HFF-Myc (cell line): ENCODE results near the gene BAG3.
"Not testable (repeated sequence)": the region's sequence is repeated elsewhere in the genome, so short reads cannot be mapped to it uniquely, and the experiment has no call there.

Experiments used
- DNase-seq: peaks from one replicate; pipeline ENCODE4 v3.0.0-alpha.2; 2011; ENCODE audit warnings: low read depth; ENCODE audit errors: extremely low read depth
- H3K4me3 ChIP-seq: replicated peaks from 2 replicates; pipeline ENCODE4 v1.5.1; 2011; ENCODE audit warnings: low read depth, mild to moderate bottlenecking, control low read depth, low read length
- CTCF ChIP-seq: IDR thresholded peaks from 2 replicates; pipeline ENCODE4 v1.5.1; 2012; ENCODE audit warnings: mild to moderate bottlenecking, low read depth, low read length, control low read depth; ENCODE audit errors: missing control alignments

The BAG3 gene

GRCh38 chr10:119701861-119702260 lies 50.7 kb downstream of the BAG3 start:
- no peak for TF ChIP-seq CTCF
- no peak overlapping the region for H3K4me3 ChIP-seq
- DNase-seq = no peak

- TF ChIP-seq CTCF = no peak
Observed at GRCh38 chr10:119702583-119702982, 51.4 kb downstream of the BAG3 start.

GRCh38 chr10:119703903-119704508 lies 52.8 kb downstream of the BAG3 start:
- no peak for DNase-seq
- TF ChIP-seq CTCF = no peak
- no peak overlapping the region for H3K4me3 ChIP-seq

More at GRCh38 chr10:119702583-119702982, 51.4 kb downstream of the BAG3 start:
- H3K4me3 ChIP-seq = no peak overlapping the region
- DNase-seq = no peak

- no peak for DNase-seq
- no peak overlapping the region for H3K4me3 ChIP-seq
- no peak for TF ChIP-seq CTCF
Observed at GRCh38 chr10:119705434-119705831, 54.3 kb downstream of the BAG3 start.

- H3K4me3 ChIP-seq = no peak overlapping the region
- no peak for DNase-seq
- no peak for TF ChIP-seq CTCF
Observed at GRCh38 chr10:119706521-119707278, 55.5 kb downstream of the BAG3 start.

GRCh38 chr10:119707331-119707730 lies 56.2 kb downstream of the BAG3 start:
- DNase-seq = not testable (repeated sequence)

GRCh38 chr10:119710935-119711334 lies 59.8 kb downstream of the BAG3 start:
- not testable (repeated sequence) for H3K4me3 ChIP-seq

More at GRCh38 chr10:119707331-119707730, 56.2 kb downstream of the BAG3 start:
- H3K4me3 ChIP-seq = not testable (repeated sequence)

More at GRCh38 chr10:119710935-119711334, 59.8 kb downstream of the BAG3 start:
- DNase-seq = not testable (repeated sequence)
